ENCODE data around the gene POC1B. TPM values are rescaled to one million over a fixed set of nuclear protein-coding genes. Genes with fewer than 3 reads are reported as not detected.
"Not testable (repeated sequence)": the region's sequence is repeated elsewhere in the genome, so short reads cannot be mapped to it uniquely, and the experiment has no call there.

Gene POC1B
- total and polyA plus RNA-seq, 5 donors: 5.4 to 13.1 (median 8.1) TPM

DNA sequence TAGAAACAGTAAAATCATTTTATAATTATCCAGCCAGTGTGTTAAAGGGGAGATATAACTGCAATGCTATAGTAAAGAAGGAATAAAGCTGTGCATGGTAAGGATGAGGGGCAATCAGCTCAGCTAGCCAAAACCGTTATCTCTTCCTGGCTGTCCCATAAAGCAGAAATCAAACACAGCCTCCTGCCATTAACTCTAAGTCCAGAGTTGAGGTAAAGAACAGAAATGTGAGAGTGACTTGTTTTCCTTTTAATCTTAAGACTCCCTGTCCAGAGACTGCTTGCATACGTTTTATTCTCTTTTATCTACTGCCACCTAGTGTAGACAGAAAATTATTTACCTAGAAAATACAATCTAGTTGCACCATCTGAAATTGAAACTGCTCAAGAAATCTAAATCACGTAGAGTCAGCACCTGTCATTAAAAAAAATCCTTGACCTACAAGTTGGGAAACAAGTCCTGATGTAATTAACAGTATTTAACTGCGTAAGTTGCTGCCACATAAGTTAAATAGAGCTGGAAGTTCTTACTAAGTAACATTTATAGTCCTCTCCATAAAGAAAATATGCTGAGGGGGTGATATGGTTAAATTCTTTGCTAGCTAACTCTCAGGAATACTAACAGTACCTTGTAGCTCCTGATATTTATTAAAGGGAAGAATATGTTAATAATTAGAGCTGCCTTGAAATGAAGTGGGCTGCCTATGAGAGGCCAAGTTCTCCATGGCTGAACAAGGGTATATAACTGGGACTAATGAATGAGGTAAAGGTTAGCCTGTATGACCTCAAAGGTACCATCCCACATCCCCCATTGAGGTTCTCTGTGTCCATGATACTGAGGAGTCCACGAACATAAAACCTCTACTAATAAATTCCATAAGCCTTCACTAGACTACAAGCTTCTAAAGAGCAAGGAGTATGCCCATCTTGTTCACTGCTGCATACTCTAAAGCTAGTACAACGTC lies 63.9 kb downstream of the POC1B start:
- peak overlapping the region; percentile 34 for H3K4me3 ChIP-seq (ENCODE audit: low read length)
- intact Hi-C loops (cut with DNase I): loop anchor here (2.0 to 10.0 kb wide), 5 partner anchors 297 to 441 kb away; no protein-coding TSS in a partner anchor
- no peaks in the 10 kb centered on the region for H3K9me3 ChIP-seq (ENCODE audit: control insufficient read depth, low read length)
- no peaks in the 10 kb centered on the region for H3K4me1 ChIP-seq (ENCODE audit: control insufficient read depth, insufficient read depth, low read length)
- 21% methylated on average over 6 of the region's 6 CpGs for WGBS
- H3K27me3 ChIP-seq (ENCODE audit: control insufficient read depth, insufficient read depth): no peaks in the 10 kb centered on the region
- H3K27ac ChIP-seq (ENCODE audit: low read length): peak overlapping the region; percentile 78
- ATAC-seq (peak; percentile 86 to 92), DNase-seq (no peak)

DNA sequence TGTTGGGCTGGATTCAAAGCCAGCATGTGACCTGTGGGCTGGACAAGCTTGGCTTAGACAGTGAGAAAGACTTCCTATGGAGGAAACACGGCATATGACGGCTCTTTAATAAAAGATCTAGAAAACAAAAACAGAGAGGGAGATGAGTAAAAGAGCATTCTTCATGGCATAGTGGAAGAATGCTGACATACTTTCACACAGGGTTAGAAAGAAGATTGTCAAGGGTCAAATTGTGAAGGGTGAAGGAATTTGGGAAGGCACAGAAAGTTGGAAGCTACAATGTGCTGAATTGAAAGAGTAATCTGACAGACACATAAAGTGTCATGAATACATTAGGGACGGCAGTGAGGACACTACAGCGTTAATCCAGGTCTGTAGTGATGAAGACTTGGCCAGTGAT lies 64.7 kb downstream of the POC1B start:
- Histone ChIP-seq H3K4me1 (ENCODE audit: control insufficient read depth, insufficient read depth, low read length) (no peaks in the 10 kb centered on the region), H3K27ac (ENCODE audit: low read length) (peak overlapping the region; percentile 78), H3K9me3 (ENCODE audit: control insufficient read depth, low read length) (no peaks in the 10 kb centered on the region), H3K27me3 (ENCODE audit: control insufficient read depth, insufficient read depth) (no peaks in the 10 kb centered on the region), H3K4me3 (ENCODE audit: low read length) (peak overlapping the region; percentile 34)
- intact Hi-C loops (cut with DNase I): loop anchor here (2.0 to 10.0 kb wide), 4 partner anchors 296 to 440 kb away; no protein-coding TSS in a partner anchor
- 45% methylated on average over 4 of the region's 4 CpGs for whole genome bisulfite sequencing
- ATAC-seq (peak; percentile 34 to 63), DNase-seq (no peak)

DNA sequence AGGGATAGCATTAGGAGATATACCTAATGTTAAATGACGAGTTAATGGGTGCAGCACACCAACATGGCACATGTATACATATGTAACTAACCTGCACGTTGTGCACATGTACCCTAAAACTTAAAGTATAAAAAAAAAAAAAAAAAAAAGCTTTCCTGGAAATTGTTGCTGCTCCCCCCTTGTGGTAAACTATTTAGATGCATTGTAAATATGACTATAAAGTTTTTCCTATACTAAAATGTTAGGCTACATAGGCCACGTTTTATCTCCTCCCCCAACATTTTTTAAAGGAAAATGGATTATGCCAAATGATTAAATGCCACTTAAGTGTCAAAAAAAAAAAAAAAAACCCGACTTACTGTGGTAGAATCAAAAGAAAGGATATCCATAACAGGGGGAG lies 66.6 kb downstream of the POC1B start:
- 42% methylated on average over 4 of the region's 4 CpGs for WGBS
- intact Hi-C loops (cut with DNase I): loop anchor here in 1 of 4 donors (10.0 kb wide), 1 partner anchor 104 kb away; the partner anchor contains the start of gene DUSP6
- H3K4me1 ChIP-seq (ENCODE audit: control insufficient read depth, insufficient read depth, low read length): not testable (repeated sequence)

DNA sequence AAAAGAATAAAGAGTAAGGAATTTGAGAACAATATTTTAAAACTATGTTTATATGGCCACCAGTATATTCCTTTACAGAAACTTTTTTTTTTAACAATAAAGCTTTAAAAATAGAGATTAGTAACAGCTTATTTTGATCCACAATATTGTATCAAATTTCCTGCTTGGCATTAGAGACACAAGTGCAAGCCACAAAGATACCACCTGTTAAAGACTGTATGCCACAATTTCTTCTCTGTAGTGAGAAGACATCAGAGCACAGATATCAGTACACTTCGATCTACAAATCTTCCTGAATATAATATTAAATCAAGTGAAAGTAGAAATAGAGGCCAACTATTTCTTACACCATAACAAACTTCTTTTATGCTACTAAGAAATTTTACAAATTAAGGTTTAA lies 69.3 kb downstream of the POC1B start:
- H3K4me1 ChIP-seq (ENCODE audit: control insufficient read depth, insufficient read depth, low read length): peaks cover 6% of the 10 kb centered on the region
- no peaks in the 10 kb centered on the region for H3K9me3 ChIP-seq (ENCODE audit: control insufficient read depth, low read length)
- no peak overlapping the region for H3K4me3 ChIP-seq (ENCODE audit: low read length)
- no peak for DNase-seq
- intact Hi-C loops (cut with DNase I): loop anchor here in 1 of 4 donors (10.0 kb wide), 1 partner anchor 102 kb away; the partner anchor contains the start of gene DUSP6
- 81% methylated on average over 1 of the region's 1 CpG for WGBS
- no peak for ATAC-seq
- H3K27me3 ChIP-seq (ENCODE audit: control insufficient read depth, insufficient read depth): no peaks in the 10 kb centered on the region
- no peak overlapping the region for H3K27ac ChIP-seq (ENCODE audit: low read length)

More for the DNA sequence above, 66.6 kb downstream of the POC1B start:
- H3K27ac ChIP-seq (ENCODE audit: low read length); H3K9me3 ChIP-seq (ENCODE audit: control insufficient read depth, low read length); H3K4me3 ChIP-seq (ENCODE audit: low read length); ATAC-seq; DNase-seq; H3K27me3 ChIP-seq (ENCODE audit: control insufficient read depth, insufficient read depth): not testable (repeated sequence)

DNA sequence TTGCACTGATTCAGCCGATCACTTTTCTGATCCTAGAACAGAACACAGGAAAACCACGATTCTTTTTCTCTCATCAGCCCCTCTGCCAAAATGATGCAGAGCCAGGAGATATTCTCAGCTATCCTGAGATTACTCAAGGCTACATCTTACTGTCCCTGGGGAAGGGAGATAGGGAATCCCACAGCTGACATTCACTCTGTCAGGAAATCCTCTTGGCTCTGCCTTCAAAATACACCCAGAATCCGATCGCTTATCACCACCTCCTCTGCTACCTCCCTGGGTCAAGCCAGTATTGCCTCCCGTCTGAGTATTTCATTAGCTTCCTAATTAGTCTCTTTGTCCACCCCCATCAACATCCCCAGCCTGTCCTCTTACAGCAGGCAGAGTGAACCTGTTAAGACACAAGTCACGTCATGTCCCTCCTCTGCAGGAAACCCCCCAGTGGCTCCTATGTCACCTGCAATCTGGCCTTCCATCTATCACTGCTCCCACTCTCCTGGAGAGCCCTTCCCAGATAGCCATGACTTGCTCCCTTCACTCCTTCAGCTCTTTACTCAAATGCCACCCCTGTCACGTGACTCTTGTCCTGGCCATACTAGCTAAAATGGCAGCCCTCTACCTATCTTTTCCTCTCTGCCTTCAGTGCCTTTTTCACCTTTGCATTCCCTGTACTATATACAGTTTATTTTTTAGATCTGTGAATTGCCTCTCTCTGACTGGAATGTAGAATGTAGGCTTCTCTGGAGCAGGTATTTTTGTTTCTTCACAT lies 71.6 kb downstream of the POC1B start:
- Histone ChIP-seq H3K9me3 (ENCODE audit: control insufficient read depth, low read length) (no peaks in the 10 kb centered on the region), H3K4me3 (ENCODE audit: low read length) (no peak overlapping the region), H3K27me3 (ENCODE audit: control insufficient read depth, insufficient read depth) (no peaks in the 10 kb centered on the region), H3K4me1 (ENCODE audit: control insufficient read depth, insufficient read depth, low read length) (peaks cover 6% of the 10 kb centered on the region), H3K27ac (ENCODE audit: low read length) (peak overlapping the region; percentile 91)
- WGBS: 22% methylated on average over 7 of the region's 7 CpGs
- ATAC-seq (peak; percentile 69 to 82), DNase-seq (no peak)
- intact Hi-C loops (cut with DNase I): loop anchor here in 3 of 4 donors (5.0 to 10.0 kb wide), 3 partner anchors 97 to 102 kb away; partner anchors contain the start of gene DUSP6 (in 2 of the 3)

DNA sequence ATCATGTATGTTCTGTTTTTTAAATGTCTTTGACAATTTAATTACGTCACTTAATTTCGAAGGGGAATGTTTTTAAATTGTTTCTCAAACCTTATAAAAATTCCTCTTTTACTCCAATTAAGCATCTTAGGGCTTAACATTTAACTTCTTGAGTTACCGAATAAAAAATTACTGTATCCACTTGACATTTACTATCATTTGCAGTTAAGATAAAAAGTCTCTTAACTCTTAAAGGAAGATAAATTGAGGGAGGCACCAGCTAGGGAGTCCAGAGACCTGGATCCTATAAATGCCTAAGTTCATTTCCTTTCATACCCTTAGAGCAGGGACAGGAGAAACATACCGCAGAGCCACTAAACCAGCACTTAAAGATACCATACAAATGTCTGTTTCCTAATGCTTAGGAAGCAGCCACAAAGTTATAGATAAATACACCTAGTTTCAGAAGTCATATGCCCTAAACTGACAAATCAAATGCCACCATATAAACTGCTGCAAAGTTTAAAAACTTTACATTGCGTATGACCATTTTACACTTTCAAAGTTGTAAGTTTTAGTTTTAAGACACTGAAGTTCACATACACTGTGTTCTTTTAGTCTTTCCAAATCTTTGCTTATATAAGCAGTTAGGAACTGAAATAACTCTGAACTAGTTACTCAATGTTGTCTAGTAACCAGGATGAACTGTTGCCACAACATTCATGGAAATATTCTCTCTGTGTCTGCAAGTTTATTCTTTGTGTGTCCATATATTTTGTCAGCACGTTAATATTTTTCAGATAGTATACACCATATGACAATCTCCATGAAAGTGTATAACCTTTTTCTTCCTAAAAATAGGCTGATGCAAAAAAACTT lies 72.5 kb downstream of the POC1B start:
- peaks cover 6% of the 10 kb centered on the region for H3K4me1 ChIP-seq (ENCODE audit: control insufficient read depth, insufficient read depth, low read length)
- ATAC-seq: peak; percentile 87 to 90
- intact Hi-C loops (cut with DNase I): loop anchor here (2.0 to 10.0 kb wide), 4 partner anchors 96 to 101 kb away; partner anchors contain the start of gene DUSP6 (in 3 of the 4)
- DNase-seq: no peak
- no peak overlapping the region for H3K4me3 ChIP-seq (ENCODE audit: low read length)
- H3K27me3 ChIP-seq (ENCODE audit: control insufficient read depth, insufficient read depth): no peaks in the 10 kb centered on the region
- H3K9me3 ChIP-seq (ENCODE audit: control insufficient read depth, low read length): no peaks in the 10 kb centered on the region
- 34% methylated on average over 6 of the region's 6 CpGs for WGBS
- H3K27ac ChIP-seq (ENCODE audit: low read length): peak overlapping the region; percentile 72

DNA sequence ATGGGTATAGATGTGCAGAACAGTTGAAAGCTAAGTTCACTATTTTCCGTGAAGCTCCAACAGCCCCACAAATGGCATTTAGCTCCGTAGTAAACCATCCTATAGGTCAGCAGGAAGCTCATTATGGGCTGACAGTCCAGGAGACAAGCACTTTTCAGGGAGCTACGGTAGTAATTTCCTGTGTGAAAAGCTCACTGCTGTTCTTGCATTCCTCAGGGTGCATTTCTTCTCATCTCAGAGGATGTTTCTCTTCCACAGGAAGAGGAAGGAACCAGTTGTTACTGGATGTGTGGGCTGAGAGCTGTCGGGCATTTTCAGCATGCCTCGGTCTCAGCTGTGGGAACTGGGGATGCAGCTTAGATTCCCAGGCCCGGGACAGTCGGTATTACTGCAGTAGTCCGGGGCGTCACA lies 74.0 kb downstream of the POC1B start:
- Histone ChIP-seq H3K27ac (ENCODE audit: low read length) (peak overlapping the region; percentile 79), H3K4me1 (ENCODE audit: control insufficient read depth, insufficient read depth, low read length) (peaks cover 6% of the 10 kb centered on the region), H3K27me3 (ENCODE audit: control insufficient read depth, insufficient read depth) (no peaks in the 10 kb centered on the region), H3K4me3 (ENCODE audit: low read length) (no peak overlapping the region), H3K9me3 (ENCODE audit: control insufficient read depth, low read length) (no peaks in the 10 kb centered on the region)
- peak; percentile 71 to 72 for ATAC-seq
- 18% methylated on average over 9 of the region's 9 CpGs for WGBS
- intact Hi-C loops (cut with DNase I): loop anchor here (2.0 to 10.0 kb wide), 4 partner anchors 95 to 100 kb away; partner anchors contain the start of gene DUSP6 (in 3 of the 4)
- peak; percentile 39 to 76 (median 60) for DNase-seq

DNA sequence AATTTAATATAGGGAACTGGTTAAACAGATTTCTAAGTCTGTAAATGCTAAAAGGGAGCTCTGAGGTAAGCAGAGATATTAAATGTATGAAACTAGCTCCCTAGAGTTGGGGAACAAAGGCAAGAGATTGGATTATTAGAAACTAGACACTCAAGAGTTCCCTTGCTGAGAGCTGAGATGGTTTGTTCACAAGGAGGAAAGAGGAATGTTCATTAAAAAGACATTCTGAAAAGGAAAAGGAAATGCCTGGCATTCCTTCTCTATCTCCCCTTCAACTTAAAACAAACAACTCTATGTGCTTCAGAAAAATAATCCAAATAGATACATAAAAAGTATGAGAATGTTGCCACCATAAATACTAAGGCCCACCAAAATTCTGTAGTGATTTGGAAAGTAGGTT lies 74.9 kb downstream of the POC1B start:
- H3K4me3 ChIP-seq (ENCODE audit: low read length): no peak overlapping the region
- DNase-seq (no peak), ATAC-seq (no peak)
- no peaks in the 10 kb centered on the region for H3K27me3 ChIP-seq (ENCODE audit: control insufficient read depth, insufficient read depth)
- no peaks in the 10 kb centered on the region for H3K9me3 ChIP-seq (ENCODE audit: control insufficient read depth, low read length)
- intact Hi-C loops (cut with DNase I): loop anchor here in 3 of 4 donors (5.0 to 10.0 kb wide), 3 partner anchors 94 to 99 kb away; partner anchors contain the start of gene DUSP6 (in 2 of the 3)
- no peak overlapping the region for H3K27ac ChIP-seq (ENCODE audit: low read length)
- peaks cover 6% of the 10 kb centered on the region for H3K4me1 ChIP-seq (ENCODE audit: control insufficient read depth, insufficient read depth, low read length)

DNA sequence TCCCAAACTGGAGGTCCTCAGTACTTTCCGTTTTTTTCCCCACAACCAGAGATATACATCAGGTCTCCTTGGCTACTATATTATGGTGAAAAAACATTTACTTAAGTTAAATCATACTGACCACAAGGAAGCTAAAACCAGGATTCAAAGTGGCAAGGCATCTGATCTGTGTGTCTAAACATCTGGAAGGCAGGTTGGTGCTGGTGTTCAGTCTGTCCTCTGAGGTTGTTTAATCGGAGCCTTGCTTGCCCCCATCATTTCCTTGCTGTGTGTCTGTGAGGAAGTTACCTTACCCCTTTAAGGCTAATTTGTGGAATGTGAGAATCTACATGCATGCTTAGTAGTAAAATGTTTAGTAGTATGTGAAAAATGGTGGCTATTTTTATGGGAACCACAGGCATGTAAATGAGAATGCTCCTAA lies 76.9 kb downstream of the POC1B start:
- intact Hi-C loops (cut with DNase I): no loop called here
- no peak for DNase-seq
- Histone ChIP-seq H3K4me3 (ENCODE audit: low read length) (no peak overlapping the region), H3K4me1 (ENCODE audit: control insufficient read depth, insufficient read depth, low read length) (peaks cover under 1% of the 10 kb centered on the region), H3K27ac (ENCODE audit: low read length) (no peak overlapping the region), H3K27me3 (ENCODE audit: control insufficient read depth, insufficient read depth) (no peaks in the 10 kb centered on the region), H3K9me3 (ENCODE audit: control insufficient read depth, low read length) (no peaks in the 10 kb centered on the region)
- WGBS: 97% methylated on average over 2 of the region's 2 CpGs
- no peak for ATAC-seq

DNA sequence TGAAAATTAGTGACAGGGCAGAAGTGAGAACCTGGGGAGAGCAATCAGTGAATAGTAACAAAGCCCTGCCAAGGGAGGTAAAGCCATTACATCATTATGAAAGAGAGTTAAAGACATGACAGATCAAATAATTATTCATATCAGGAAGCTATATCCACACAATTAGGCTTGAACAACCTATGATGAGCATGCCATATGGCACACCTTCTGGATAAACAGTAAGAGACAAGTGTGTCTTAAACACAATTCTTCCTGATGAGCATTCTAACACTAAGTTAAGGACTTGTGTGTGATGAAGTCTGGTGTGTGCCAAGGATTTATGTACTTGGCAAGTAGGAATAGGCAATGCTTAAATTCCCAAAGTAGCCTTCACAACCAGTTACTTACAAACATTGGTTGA lies 77.3 kb downstream of the POC1B start:
- no peak overlapping the region for H3K27ac ChIP-seq (ENCODE audit: low read length)
- ATAC-seq: no peak
- intact Hi-C loops (cut with DNase I): no loop called here
- H3K27me3 ChIP-seq (ENCODE audit: control insufficient read depth, insufficient read depth): no peaks in the 10 kb centered on the region
- no peaks in the 10 kb centered on the region for H3K4me1 ChIP-seq (ENCODE audit: control insufficient read depth, insufficient read depth, low read length)
- no peak overlapping the region for H3K4me3 ChIP-seq (ENCODE audit: low read length)
- no peaks in the 10 kb centered on the region for H3K9me3 ChIP-seq (ENCODE audit: control insufficient read depth, low read length)
- DNase-seq: no peak
